Amniotic epithelial cell (primary cell): ENCODE results near the gene TVP23A.
A peak's percentile ranks its signal among the peaks of the same experiment; 100 is the strongest.
"Not testable (repeated sequence)": the region's sequence is repeated elsewhere in the genome, so short reads cannot be mapped to it uniquely, and the experiment has no call there.

Experiments
- DNase-seq: peaks from one replicate; pipeline ENCODE4 v3.0.0-alpha.2; 2010; ENCODE audit warnings: low read depth

The TVP23A gene

GRCh38 chr16:10835281-10835931 is 16.8 kb upstream of the TVP23A start:
- DNase-seq: no peak

- DNase-seq: no peak
Observed at GRCh38 chr16:10834766-10835165, 16.2 kb upstream of the TVP23A start.

GRCh38 chr16:10834130-10834529 is 15.5 kb upstream of the TVP23A start:
- DNase-seq: no peak

- DNase-seq: no peak
Observed at GRCh38 chr16:10833271-10833670, 14.7 kb upstream of the TVP23A start.

- DNase-seq: no peak
Observed at GRCh38 chr16:10831894-10832886, 13.6 kb upstream of the TVP23A start.

GRCh38 chr16:10830240-10830639 is 11.6 kb upstream of the TVP23A start:
- DNase-seq: not testable (repeated sequence)

GRCh38 chr16:10829390-10830098 is 10.9 kb upstream of the TVP23A start:
- DNase-seq: peak; percentile 7

GRCh38 chr16:10828851-10829366 is 10.3 kb upstream of the TVP23A start:
- DNase-seq: peak; percentile 84

- DNase-seq: peak; percentile 83
Observed at GRCh38 chr16:10827691-10828341, 9.2 kb upstream of the TVP23A start.

GRCh38 chr16:10824111-10824893 is 5.7 kb upstream of the TVP23A start:
- DNase-seq: peak; percentile 40

- DNase-seq: no peak
Observed at GRCh38 chr16:10822702-10823101, 4.1 kb upstream of the TVP23A start.

GRCh38 chr16:10820546-10820945 is 2.0 kb upstream of the TVP23A start:
- no peak for DNase-seq

- no peak for DNase-seq
Observed at GRCh38 chr16:10817514-10817913, 1.1 kb downstream of the TVP23A start.

- DNase-seq: no peak
Observed at GRCh38 chr16:10813099-10813455, 5.5 kb downstream of the TVP23A start.

- DNase-seq: no peak
Observed at GRCh38 chr16:10812312-10813098, 6.1 kb downstream of the TVP23A start.

- DNase-seq: no peak
Observed at GRCh38 chr16:10809706-10810105, 8.9 kb downstream of the TVP23A start.

GRCh38 chr16:10808850-10809249 is 9.7 kb downstream of the TVP23A start:
- no peak for DNase-seq

- DNase-seq: no peak
Observed at GRCh38 chr16:10808218-10808617, 10.4 kb downstream of the TVP23A start.

GRCh38 chr16:10806698-10807097 is 11.9 kb downstream of the TVP23A start:
- no peak for DNase-seq

- peak; percentile 11 for DNase-seq
Observed at GRCh38 chr16:10805334-10805733, 13.3 kb downstream of the TVP23A start.
